Measurements from ENCODE around the gene SEMA3E. TPM values are rescaled to one million over a fixed set of nuclear protein-coding genes. Genes with fewer than 3 reads are reported as not detected.

The SEMA3E gene
- total RNA-seq, 4 donors from 2014 or later: 22.1 to 42.6 (median 25.0) TPM

DNA sequence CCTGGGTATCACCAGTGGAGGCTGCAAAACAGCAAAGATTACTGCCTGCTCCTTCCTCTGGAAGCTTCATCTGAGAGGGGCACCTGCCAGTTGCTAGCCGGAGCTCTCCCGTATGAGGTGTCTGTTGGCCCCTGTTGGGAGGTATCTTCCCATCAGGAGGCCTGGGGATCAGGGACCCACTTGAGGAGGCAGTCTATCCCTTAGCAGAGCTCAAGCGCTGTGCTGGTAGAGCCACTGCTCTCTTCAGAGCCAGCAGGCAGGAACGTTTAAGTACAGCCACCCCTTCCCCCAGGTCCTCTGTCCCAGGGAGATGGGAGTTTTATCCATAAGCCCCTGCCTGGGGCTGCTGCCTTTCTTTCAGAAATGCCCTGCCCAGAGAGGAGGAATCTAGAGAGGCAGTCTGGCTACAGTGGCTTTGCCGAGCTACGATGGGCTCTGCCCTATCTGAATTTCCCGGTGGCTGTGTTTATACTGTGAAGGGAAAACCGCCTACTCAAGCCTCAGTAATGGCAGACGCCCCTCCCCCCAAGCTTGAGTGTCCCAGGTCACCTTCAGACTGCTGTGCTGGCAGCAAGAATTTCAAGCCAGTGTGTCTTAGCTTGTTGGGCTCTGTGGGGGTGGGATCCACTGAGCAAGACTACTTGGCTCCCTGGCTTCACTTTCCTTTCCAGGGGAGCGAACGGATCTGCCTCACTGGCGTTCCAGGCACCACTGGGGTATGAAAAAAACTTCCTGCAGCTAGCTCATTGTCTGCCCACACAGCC is 19.6 kb downstream of the SEMA3E start:
- H3K4me3 ChIP-seq: no peak overlapping the region
- TF ChIP-seq, protein P1, sequence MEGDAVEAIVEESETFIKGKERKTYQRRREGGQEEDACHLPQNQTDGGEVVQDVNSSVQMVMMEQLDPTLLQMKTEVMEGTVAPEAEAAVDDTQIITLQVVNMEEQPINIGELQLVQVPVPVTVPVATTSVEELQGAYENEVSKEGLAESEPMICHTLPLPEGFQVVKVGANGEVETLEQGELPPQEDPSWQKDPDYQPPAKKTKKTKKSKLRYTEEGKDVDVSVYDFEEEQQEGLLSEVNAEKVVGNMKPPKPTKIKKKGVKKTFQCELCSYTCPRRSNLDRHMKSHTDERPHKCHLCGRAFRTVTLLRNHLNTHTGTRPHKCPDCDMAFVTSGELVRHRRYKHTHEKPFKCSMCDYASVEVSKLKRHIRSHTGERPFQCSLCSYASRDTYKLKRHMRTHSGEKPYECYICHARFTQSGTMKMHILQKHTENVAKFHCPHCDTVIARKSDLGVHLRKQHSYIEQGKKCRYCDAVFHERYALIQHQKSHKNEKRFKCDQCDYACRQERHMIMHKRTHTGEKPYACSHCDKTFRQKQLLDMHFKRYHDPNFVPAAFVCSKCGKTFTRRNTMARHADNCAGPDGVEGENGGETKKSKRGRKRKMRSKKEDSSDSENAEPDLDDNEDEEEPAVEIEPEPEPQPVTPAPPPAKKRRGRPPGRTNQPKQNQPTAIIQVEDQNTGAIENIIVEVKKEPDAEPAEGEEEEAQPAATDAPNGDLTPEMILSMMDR (IDR thresholded peaks at IDR 0.05): no peak
- no CpG with 5 or more reads among the region's 12 CpGs for WGBS, 2 donors (ENCODE audit: low coverage in 1 of 2)

DNA sequence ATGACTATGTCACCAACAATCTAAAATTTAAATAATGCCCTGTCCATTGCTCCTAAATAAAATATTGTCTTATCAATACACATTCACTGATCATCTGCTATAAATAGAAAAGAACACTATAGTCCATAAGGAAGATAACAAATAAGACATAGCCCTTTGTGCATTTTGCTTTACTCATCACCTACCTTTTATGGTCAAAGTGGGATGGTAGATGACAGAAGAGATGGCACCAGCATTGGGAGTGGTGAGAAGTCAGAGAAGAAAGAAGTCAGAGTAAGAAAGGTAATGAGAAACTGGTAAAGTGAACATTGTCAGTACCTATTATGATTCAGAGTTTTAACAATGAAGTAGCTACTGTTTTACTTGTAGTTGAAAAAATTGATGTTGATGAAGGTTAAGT is 31.1 kb downstream of the SEMA3E start:
- Histone ChIP-seq H3K27me3 (no peaks in the 10 kb centered on the region), H3K9me3 (peaks cover 0 to 7% (median 0%) of the 10 kb centered on the region in 3 donors)

More for the DNA sequence above, 19.6 kb downstream of the SEMA3E start:
- Histone ChIP-seq H3K36me3 (no peaks in the 10 kb centered on the region), H3K27me3 (no peaks in the 10 kb centered on the region), H3K27ac (no peak overlapping the region), H3K9me3 (no peaks in the 10 kb centered on the region), H3K4me1 (no peaks in the 10 kb centered on the region)
- no peak for ATAC-seq

DNA sequence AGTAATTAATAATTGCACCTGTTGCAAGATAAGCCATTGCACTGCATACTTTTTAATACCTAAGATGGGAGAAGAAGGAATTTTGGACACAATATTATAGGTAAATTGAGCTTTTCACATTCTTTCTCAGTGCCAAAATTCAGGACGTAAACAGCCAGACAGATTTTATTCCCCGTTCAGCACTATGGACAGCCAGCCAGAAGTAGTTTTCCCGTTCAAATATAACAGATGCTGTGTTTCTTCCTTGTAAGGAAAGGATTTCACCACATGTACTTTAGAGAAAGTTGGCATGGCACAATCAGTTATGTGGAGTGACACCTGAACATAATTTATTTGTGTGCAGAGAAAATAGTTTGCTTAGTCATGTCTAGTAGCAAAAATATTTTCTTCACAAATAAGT is 34.8 kb downstream of the SEMA3E start:
- H3K27ac ChIP-seq: no peak overlapping the region
- no peaks in the 10 kb centered on the region for H3K9me3 ChIP-seq
- H3K4me1 ChIP-seq: no peaks in the 10 kb centered on the region
- no peaks in the 10 kb centered on the region for H3K36me3 ChIP-seq
- H3K27me3 ChIP-seq: no peaks in the 10 kb centered on the region
- no peak for ATAC-seq
- TF ChIP-seq EP300 (IDR thresholded peaks at IDR 0.05): no peak
- no peak for TF ChIP-seq POLR2A (IDR thresholded peaks at IDR 0.05)
- no peak for TF ChIP-seq POLR2AphosphoS5 (IDR thresholded peaks at IDR 0.05)
- TF ChIP-seq, protein P1 (IDR thresholded peaks at IDR 0.05): no peak
- no peak overlapping the region for H3K4me3 ChIP-seq
- WGBS, 2 donors (ENCODE audit: low coverage in 1 of 2): 40 to 47% methylated on average over 3 of the region's 3 CpGs

More for the DNA sequence above, 31.1 kb downstream of the SEMA3E start:
- ATAC-seq: no peak
- Histone ChIP-seq H3K4me1 (no peaks in the 10 kb centered on the region), H3K27ac (no peak overlapping the region), H3K4me3 (no peak overlapping the region), H3K36me3 (no peaks in the 10 kb centered on the region)
- TF ChIP-seq POLR2A (IDR thresholded peaks at IDR 0.05) (no peak), EP300 (IDR thresholded peaks at IDR 0.05) (no peak), POLR2AphosphoS5 (IDR thresholded peaks at IDR 0.05) (no peak)
- TF ChIP-seq, protein P1 (IDR thresholded peaks at IDR 0.05): no peak

DNA sequence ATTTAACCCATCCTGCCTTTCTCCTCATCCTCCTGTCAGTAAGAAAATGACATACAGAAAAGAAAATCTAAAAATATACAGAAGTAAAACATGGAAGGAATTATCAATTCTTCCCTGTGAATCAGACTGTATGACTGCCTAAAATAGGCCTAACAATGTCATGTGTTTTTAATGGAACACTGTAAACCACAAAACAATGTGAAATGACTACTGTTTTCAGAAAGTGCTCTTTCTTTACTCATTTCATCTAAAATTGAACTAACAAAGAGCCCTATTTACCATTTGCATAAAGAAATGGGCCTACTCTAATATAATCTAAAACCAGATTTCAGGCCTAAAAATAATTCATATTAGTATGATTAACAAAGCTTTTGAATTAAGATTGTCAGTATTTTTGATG is 35.7 kb downstream of the SEMA3E start:
- no peak overlapping the region for H3K27ac ChIP-seq
- H3K4me3 ChIP-seq: no peak overlapping the region
- no peaks in the 10 kb centered on the region for H3K9me3 ChIP-seq
- ATAC-seq: no peak
- no peaks in the 10 kb centered on the region for H3K27me3 ChIP-seq
- H3K36me3 ChIP-seq: no peaks in the 10 kb centered on the region
- TF ChIP-seq, protein P1 (IDR thresholded peaks at IDR 0.05): no peak
- TF ChIP-seq POLR2AphosphoS5 (IDR thresholded peaks at IDR 0.05): no peak
- no peak for TF ChIP-seq POLR2A (IDR thresholded peaks at IDR 0.05)
- TF ChIP-seq EP300 (IDR thresholded peaks at IDR 0.05): no peak
- H3K4me1 ChIP-seq: no peaks in the 10 kb centered on the region

DNA sequence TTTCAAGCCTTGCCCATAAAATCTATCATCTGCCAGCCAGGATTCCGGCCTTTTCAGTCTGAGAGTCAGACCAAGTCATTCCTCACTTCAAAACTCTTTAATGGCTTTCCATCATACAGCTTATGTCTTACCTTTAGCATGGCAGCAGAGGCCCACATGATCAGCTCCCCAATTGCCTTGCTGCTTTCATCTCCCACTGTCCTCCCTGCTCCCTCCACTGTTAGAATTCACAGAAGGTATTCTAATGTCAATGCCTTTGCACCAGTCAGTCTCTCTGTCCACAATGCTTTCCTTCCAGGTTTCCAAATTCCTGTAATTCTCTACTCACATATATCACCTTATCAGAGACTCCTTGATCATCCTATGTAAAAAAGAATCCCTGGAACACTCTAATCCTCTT is 37.2 kb downstream of the SEMA3E start:
- no peaks in the 10 kb centered on the region for H3K4me1 ChIP-seq
- no peaks in the 10 kb centered on the region for H3K9me3 ChIP-seq
- no peak overlapping the region for H3K4me3 ChIP-seq
- no peak for ATAC-seq
- TF ChIP-seq, protein P1 (IDR thresholded peaks at IDR 0.05): no peak
- no peak for TF ChIP-seq POLR2AphosphoS5 (IDR thresholded peaks at IDR 0.05)
- TF ChIP-seq POLR2A (IDR thresholded peaks at IDR 0.05): no peak
- H3K27me3 ChIP-seq: no peaks in the 10 kb centered on the region
- no peaks in the 10 kb centered on the region for H3K36me3 ChIP-seq
- WGBS, 2 donors (ENCODE audit: low coverage in 1 of 2): 100% methylated on average over 1 of the region's 1 CpG
- H3K27ac ChIP-seq: no peak overlapping the region
